AG08396 (cell line): ENCODE data around the gene LIN7B.
"Not testable (repeated sequence)": the region's sequence is repeated elsewhere in the genome, so short reads cannot be mapped to it uniquely, and the experiment has no call there.

ENCODE experiments used
- DNase-seq: peaks from one replicate; pipeline ENCODE4 v3.0.0; 2012; ENCODE audit warnings: low spot score, mixed read lengths

Gene LIN7B

GRCh38 chr19:49118565-49119410 lies 4.6 kb downstream of the LIN7B start, which contains the start of gene C19orf73:
Gene C19orf73 (minus strand): TSS chr19:49119143. CDS start chr19:49119022, 121 bp downstream.
- peak; percentile 99 for DNase-seq

- peak; percentile 86 for DNase-seq
These were observed 5.5 kb downstream of the LIN7B start, which contains the start of gene PPFIA3 for GRCh38 chr19:49119411-49120324. Gene PPFIA3 (plus strand): TSS chr19:49119544. CDS start chr19:49127874, 8,330 bp downstream.

- DNase-seq = no peak
These were observed 6.1 kb downstream of the LIN7B start for GRCh38 chr19:49120325-49120683.

- no peak for DNase-seq
These were observed 6.7 kb downstream of the LIN7B start for GRCh38 chr19:49120868-49121267.

GRCh38 chr19:49121841-49122240 lies 7.7 kb downstream of the LIN7B start:
- not testable (repeated sequence) for DNase-seq

- DNase-seq = not testable (repeated sequence)
These were observed 9.1 kb downstream of the LIN7B start for GRCh38 chr19:49123285-49123684.

GRCh38 chr19:49125025-49125731 lies 11.0 kb downstream of the LIN7B start:
- DNase-seq = no peak

- no peak for DNase-seq
These were observed 12.4 kb downstream of the LIN7B start for GRCh38 chr19:49126575-49126974.

GRCh38 chr19:49127225-49127624 lies 13.1 kb downstream of the LIN7B start:
- not testable (repeated sequence) for DNase-seq

GRCh38 chr19:49127674-49128544 lies 13.7 kb downstream of the LIN7B start:
- peak; percentile 99 for DNase-seq

- no peak for DNase-seq
These were observed 14.5 kb downstream of the LIN7B start for GRCh38 chr19:49128545-49129237.

- DNase-seq = no peak
These were observed 15.0 kb downstream of the LIN7B start for GRCh38 chr19:49129238-49129583.

GRCh38 chr19:49130325-49130724 lies 16.2 kb downstream of the LIN7B start:
- DNase-seq = no peak

GRCh38 chr19:49132974-49133609 lies 18.9 kb downstream of the LIN7B start:
- DNase-seq = no peak

- DNase-seq = peak; percentile 73
These were observed 19.7 kb downstream of the LIN7B start for GRCh38 chr19:49133621-49134454.

GRCh38 chr19:49135686-49136085 lies 21.5 kb downstream of the LIN7B start:
- no peak for DNase-seq

GRCh38 chr19:49136771-49137171 lies 22.6 kb downstream of the LIN7B start:
- DNase-seq = peak; percentile 78

GRCh38 chr19:49140951-49141350 lies 26.8 kb downstream of the LIN7B start:
- no peak for DNase-seq

GRCh38 chr19:49141352-49141751 lies 27.2 kb downstream of the LIN7B start:
- no peak for DNase-seq
